ENCODE data around the gene CCDC63.

- TF ChIP-seq POLR2AphosphoS5 (IDR thresholded peaks at IDR 0.05; ENCODE audit: low read depth, low read length) (no peak), RCOR1 (IDR thresholded peaks at IDR 0.05; ENCODE audit: low read length) (no peak), MXI1 (IDR thresholded peaks at IDR 0.05; ENCODE audit: low read depth, low read length) (no peak), CTCF (IDR thresholded peaks at IDR 0.05) (no peak), SMC3 (IDR thresholded peaks at IDR 0.05; ENCODE audit: low read depth, low read length) (no peak), EP300 (IDR thresholded peaks at IDR 0.05; ENCODE audit: borderline replicate concordance in 1 of 2, low read depth in 1 of 2, low read length in 1 of 2) (no peak), ZBTB33 (IDR thresholded peaks at IDR 0.05; ENCODE audit: borderline replicate concordance, low read depth) (no peak), TEAD4 (IDR thresholded peaks at IDR 0.05; ENCODE audit: borderline replicate concordance, insufficient read depth) (no peak), TAF1 (IDR thresholded peaks at IDR 0.05; ENCODE audit: borderline replicate concordance, low read depth, low read length) (no peak)
Measured at GRCh38 chr12:110929818-110930217, 83.0 kb downstream of the CCDC63 start.

Data from SK-N-SH (cell line).